HG02798 (cell line): ENCODE results near the gene FLAD1.
"Not testable (repeated sequence)": the region's sequence is repeated elsewhere in the genome, so short reads cannot be mapped to it uniquely, and the experiment has no call there.

Experiments
- ATAC-seq: cut with Tn5 transposase; IDR thresholded peaks from one replicate; pipeline ENCODE4 v1.9.1; 2021; ENCODE audit warnings: mild to moderate bottlenecking; ENCODE audit not compliant: unreplicated experiment, poor library complexity

Gene FLAD1

DNA sequence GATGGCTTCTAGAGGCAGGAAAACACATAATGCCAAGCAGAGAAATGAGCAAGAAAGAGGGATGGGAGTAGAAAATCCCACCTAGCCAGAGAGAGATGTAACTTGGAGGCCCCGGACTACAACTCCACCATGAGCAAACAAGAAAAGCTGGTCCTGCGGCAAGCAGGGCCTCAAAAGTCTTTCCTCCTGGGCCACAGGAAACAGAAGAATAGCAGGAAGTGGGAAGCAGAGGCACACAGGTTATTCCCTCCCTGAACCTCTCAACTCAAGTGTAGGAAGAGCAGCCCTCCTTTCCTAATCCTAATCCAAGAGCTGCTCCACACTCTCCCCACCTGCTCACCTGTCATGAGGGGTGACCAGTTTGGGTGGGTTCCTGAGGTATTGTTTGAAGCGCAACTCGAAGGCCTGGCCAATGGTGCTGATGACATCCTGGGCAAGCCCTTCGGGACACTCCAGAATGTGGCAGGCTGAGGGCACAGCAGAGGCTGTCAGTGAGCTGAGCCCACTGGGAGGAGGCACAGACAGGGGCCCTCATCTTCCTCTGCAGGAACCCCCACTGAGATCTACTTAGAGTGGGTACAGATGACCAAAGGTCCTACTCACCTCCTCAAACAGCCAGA is 15.7 kb upstream of the FLAD1 start:
- ATAC-seq = no peak

GRCh38 chr1:154968731-154969130 is 14.4 kb upstream of the FLAD1 start:
- no peak for ATAC-seq

DNA sequence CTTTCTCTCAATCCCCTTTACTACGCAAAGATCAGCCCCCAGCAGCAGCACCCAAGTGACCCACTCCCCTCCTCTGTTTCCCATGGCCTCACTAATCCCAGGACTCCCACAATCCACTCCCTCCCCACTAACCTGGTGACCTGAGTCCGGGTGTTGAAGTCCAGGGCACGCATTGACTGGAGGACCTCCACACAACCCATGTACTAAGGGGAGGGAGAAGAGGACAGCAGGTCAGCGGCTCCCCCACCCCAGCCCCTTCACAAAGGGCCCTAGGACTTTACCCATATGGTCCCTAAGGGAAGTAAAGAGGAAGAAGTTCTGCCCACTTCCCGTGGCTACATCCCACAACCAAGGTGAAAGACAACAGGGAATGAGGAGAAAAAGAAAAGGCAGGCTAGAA is 13.9 kb upstream of the FLAD1 start:
- no peak for ATAC-seq

GRCh38 chr1:154969860-154970452 is 13.2 kb upstream of the FLAD1 start:
- ATAC-seq = no peak

GRCh38 chr1:154970631-154971340 is 12.4 kb upstream of the FLAD1 start, which contains the start of gene SHC1:
Gene SHC1, minus strand, starts transcription at chr1:154970747. Its CDS starts 221 bp downstream, at chr1:154970526.
- ATAC-seq = no peak

- ATAC-seq = no peak
Observed at GRCh38 chr1:154971341-154971998, 11.7 kb upstream of the FLAD1 start.

DNA sequence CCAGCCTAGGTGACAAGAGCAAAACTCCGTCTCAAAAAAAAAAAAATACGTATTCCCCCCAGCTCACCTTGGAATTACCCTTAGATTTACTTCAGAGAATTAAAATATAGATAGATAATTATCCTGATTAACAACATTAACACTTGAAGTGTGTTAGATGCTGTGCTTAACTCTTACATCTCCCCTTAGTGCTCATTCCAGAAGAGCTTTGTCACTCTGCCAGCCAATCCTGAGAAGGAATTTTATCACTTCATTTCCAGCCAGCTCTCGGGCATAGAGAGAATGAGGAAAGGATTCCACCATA is 11.0 kb upstream of the FLAD1 start:
- no peak for ATAC-seq

GRCh38 chr1:154972517-154973343 is 10.4 kb upstream of the FLAD1 start:
- no peak for ATAC-seq

- ATAC-seq = peak; percentile 23
Observed at GRCh38 chr1:154973344-154974101, 9.6 kb upstream of the FLAD1 start.

DNA sequence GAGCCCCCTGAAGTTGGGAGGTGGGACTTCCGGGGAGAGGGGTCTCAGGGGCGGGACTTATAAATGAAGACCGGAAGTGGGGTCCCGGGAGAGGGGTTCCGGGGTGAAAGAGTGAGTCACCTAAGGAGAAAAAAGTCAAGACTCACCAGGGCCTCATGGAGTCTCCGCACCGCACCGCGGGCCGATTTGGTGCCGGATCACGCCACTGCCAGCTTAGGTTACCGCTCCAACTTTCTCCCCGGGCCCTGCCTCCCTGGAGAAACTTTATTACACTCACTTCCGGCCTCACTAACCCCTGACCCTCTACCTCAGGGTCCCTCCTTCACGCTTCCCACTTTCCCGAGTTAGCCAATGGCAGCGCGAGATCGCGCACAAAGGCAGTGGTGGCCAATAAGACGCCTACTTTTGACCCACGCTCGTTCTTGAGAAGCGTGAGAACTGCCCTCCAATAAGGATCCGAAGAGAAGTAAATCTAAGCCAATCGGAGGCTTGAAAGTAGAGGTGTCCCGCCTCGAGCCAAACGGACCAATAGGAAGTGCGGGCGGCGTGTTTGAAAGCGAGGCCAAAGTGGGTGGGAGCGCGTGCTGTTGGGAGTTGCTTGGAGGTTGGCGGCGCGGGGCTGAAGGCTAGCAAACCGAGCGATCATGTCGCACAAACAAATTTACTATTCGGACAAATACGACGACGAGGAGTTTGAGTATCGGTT is 8.9 kb upstream of the FLAD1 start, which contains the start of gene CKS1B:
Gene CKS1B, plus strand, starts transcription at position 580 of the 706 bp plus-strand sequence. Its CDS starts 65 bp downstream, at position 645.
- ATAC-seq = peak; percentile 86

DNA sequence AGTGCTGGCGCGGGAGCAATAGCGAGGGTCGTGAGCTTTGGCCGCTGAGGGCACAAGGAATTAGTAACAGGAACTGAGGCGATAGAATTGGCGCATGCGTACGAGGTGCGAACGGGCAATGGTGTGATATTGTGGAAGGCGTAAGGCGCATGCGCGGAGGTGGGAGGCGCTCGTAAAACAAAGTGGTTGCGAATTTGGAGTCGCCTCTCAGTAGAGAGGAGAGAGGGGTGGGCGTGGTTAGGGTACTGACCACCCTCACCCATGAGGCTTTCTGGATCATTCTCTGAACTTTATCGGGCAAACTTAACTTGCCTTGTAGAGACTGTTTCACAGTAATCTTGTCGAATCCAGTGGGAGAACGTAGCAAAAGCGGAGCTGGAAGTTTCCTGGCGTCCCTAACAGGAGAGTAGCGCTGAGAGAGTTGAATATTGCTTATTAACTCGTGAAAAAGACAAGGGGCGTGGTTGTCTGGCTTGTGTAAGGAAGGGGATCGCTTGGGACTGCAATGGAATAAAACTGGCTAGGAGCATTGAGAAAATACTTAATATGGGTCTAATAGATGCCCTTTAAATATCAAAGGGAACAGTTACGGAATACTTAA is 8.2 kb upstream of the FLAD1 start:
- ATAC-seq = peak; percentile 58

DNA sequence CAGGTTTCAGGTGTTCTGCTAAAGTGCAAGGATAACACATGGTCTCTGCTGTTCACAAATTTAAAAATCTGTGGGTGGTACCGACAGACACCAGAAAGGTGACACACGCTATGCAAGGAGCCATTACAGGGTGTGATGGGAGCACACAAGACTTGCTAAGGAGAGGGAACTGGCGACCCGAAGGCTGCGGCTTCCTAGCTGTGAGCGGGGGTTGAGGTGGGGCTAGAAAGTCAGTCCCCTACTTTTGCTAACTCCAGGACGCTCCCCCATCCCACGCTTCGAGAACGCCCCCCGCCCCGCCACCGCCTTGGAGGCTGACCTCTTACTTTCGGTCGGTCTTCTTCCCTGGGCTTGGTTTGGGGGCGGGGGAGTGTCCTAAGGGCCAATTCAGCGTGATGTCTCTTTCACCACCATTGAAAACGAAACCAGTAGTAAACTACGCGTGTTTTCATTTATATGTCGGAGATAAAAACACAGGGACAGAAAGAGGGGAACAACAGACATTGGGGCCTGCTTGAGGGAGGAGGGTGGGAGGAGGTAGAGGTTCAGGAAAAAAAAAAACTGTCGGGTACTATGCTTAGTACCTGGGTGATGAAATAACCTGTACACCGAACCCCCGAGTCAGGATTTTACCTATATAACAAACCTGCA is 7.6 kb upstream of the FLAD1 start:
- ATAC-seq = no peak

DNA sequence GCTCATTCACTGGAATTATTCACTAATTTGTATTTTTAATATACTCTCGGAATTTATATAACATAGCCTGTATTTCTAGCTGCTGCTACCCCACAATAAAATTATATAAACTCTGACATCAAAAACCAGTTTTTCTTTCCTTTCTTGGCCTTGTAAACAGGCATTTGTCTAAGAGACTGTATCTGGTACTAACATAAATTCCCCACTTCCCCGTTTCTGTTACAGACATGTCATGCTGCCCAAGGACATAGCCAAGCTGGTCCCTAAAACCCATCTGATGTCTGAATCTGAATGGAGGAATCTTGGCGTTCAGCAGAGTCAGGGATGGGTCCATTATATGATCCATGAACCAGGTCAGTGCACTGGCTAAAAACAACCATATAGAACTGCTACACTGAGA is 5.4 kb upstream of the FLAD1 start:
- ATAC-seq = not testable (repeated sequence)

GRCh38 chr1:154978360-154978759 is 4.8 kb upstream of the FLAD1 start:
- ATAC-seq = no peak

GRCh38 chr1:154982341-154982740 is 803 bp upstream of the FLAD1 start:
- ATAC-seq = no peak

DNA sequence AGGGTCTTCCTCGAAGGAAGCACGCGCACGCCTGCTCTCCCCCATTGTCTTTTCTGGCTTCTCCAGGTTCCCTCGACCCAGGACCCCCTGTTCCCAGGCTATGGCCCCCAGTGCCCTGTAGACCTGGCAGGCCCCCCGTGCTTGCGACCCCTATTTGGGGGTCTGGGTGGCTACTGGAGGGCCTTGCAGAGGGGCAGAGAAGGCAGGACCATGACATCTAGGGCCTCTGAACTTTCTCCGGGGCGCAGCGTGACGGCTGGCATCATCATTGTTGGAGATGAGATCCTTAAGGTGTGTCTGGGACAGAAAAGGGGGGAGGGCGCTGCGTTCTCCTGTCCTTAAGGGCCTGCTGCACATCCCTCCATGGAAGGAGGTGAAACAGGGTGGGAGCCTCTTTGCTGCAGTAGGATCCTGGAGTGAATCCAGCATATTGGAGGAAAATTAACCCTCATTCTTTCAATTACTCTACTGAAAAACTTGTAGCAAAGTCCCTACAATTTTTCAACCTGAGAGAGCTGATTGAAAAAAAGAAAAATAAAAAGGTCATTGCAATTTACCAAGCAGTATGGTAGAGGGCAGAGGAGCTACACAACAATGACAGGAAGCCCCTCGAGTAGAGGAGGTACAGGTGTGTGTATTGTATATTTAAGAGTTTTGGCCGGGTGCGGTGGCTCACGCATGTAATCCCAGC is 777 bp downstream of the FLAD1 start:
- no peak for ATAC-seq

GRCh38 chr1:154986736-154987135 is 3.6 kb downstream of the FLAD1 start:
- not testable (repeated sequence) for ATAC-seq

- no peak for ATAC-seq
Observed at GRCh38 chr1:154987326-154987725, 4.2 kb downstream of the FLAD1 start.
